ENCODE data around the gene NCAM1.

DNA sequence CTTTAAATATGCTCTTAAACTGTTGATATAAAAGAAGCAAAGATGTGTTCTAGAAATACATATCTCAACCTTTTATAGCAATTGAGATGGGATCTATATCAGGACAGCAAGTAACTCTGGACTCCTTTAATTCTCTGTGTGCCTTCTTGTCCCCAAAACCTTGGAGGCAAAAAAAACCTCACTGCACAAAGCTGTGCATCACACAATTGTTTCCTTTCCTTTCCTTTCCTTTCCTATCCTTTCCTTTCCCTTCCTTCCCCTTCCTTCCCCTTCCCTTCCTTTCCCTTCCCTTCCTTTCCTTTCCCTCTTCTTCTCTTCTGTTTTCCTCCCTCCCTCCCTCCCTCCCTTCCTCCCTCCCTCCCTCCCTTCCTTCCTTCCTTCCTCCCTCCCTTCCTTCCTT lies 343.7 kb downstream of the NCAM1 start:
- TF ChIP-seq, protein P1, sequence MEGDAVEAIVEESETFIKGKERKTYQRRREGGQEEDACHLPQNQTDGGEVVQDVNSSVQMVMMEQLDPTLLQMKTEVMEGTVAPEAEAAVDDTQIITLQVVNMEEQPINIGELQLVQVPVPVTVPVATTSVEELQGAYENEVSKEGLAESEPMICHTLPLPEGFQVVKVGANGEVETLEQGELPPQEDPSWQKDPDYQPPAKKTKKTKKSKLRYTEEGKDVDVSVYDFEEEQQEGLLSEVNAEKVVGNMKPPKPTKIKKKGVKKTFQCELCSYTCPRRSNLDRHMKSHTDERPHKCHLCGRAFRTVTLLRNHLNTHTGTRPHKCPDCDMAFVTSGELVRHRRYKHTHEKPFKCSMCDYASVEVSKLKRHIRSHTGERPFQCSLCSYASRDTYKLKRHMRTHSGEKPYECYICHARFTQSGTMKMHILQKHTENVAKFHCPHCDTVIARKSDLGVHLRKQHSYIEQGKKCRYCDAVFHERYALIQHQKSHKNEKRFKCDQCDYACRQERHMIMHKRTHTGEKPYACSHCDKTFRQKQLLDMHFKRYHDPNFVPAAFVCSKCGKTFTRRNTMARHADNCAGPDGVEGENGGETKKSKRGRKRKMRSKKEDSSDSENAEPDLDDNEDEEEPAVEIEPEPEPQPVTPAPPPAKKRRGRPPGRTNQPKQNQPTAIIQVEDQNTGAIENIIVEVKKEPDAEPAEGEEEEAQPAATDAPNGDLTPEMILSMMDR (IDR thresholded peaks at IDR 0.05), result no peak
- TF ChIP-seq POLR2A (IDR thresholded peaks at IDR 0.05), result no peak

All from Peyer's patch (tissue), 4 donors.